ENCODE results near the gene STAC2.
A peak's percentile ranks its signal among the peaks of the same experiment; 100 is the strongest.

STAC2 gene

DNA sequence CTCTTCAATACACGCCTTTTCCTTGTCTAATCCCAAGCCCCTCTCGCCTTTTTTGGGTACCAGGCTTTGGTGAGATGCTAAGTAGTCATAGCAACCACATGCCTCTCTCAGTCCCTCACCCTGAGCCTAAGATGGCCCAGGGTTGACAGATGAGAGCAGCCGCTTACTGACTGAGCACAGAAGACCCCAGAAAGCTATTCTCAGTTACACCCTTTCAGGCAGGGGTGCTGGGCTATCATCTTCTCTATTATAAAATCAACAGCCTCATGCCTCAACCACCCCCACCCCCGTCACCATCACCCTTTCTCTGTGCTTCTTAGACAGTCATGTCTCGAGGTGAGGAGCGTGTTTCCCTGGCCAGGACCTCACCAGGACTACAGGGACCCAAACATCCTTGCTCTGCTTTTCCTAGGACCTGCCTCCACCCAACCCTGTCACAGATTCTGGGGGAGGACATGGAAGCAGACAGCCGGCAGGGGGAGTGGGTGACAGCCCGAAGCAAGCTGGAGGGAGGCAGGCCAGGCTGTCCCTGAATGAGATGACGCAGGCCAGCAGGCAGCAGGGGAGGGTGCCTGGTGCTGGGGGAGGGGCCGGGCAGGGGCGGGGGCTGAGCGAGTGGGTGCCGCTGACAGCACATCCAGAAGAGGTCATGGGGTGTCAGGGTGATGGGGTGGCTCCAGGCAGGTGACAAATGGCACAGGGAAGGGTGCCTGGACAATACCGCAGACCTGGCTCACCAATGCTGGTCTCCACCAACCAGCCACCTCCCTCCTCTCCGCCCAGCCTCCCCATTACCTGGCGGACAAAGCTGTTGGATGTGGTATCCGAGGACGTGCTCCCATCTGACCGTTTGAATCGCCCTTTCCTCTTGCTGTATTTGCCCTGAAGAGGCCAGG lies 31.4 kb downstream of the STAC2 start:
- FAIRE-seq (no peak), DNase-seq (ENCODE audit: extremely low spot score, insufficient read length, low read depth) (no peak)

DNA sequence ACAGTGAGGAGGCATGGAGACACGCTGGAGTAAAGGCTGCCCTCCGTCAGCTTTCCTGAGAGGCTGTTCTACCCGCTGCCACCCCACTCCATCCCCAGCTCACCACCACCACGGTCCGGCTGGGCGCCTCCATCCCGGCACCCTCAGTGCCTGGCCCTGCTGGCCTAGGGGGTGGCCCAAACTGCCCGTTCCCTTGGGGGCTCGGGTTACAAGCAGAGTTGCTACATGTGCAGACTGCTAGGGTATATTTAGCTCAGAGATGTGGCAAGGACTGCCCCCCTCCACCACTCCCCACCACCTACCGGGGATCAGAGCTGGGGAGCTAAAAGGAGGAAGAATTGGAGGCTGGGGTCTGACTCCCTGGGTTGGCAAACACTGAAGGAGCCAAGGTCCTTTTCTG lies 32.4 kb downstream of the STAC2 start:
- DNase-seq (ENCODE audit: extremely low spot score, insufficient read length, low read depth) = no peak
- no peak for FAIRE-seq

DNA sequence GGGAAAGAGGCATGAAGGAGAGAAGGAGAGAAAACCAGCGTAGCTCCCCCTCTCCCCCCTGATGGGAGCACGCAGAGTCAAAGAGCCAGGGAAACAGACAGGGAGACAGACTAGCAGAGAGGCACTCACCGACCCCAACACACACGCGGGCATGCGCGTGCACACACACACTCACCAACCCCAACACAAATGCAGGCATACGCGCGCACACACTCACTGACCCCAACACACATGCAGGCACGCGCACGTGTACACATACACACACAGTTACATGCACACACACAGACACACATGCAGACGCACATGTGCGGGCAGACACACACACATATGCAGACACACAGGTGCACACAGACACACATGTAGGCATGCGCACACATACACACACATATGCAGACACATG lies 32.8 kb downstream of the STAC2 start:
- no peak for FAIRE-seq
- no peak for DNase-seq (ENCODE audit: extremely low spot score, insufficient read length, low read depth)

DNA sequence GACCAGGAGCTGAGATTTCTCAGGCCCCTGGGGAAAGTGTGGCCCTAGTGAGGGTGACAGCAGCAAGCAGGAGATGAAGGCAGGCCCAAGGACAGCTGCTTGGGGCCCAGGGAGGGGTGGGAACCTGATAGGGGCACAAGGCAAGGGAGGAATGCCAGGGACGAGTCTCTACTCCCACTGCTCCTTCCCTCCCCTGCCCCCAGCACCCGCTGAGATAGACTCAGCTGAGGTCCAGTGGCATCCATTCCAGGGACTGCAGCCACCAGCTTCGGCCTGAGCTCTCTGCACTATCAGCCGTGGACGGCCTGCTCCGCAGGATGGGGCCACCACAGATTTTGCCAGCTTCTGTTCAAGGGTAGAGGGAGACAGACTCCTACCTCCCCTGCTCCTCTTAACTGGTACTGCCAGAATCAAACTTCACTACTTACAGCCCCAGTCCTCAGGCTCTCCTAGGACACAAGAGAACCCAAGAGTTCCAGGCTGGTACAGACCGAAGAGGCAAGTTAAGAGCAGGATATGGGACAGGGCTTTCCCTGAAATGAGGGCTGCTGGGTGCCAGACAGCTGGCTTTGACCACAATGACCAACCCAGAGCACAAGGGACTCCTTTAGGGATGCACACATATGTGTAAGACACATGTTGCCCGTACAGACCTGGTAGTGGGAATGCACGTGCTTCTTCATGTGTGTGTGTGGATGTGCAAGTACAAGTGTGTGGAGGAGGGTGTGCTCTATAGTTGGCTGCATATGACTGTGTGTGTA lies 33.8 kb downstream of the STAC2 start:
- FAIRE-seq (no peak), DNase-seq (ENCODE audit: extremely low spot score, insufficient read length, low read depth) (no peak)

DNA sequence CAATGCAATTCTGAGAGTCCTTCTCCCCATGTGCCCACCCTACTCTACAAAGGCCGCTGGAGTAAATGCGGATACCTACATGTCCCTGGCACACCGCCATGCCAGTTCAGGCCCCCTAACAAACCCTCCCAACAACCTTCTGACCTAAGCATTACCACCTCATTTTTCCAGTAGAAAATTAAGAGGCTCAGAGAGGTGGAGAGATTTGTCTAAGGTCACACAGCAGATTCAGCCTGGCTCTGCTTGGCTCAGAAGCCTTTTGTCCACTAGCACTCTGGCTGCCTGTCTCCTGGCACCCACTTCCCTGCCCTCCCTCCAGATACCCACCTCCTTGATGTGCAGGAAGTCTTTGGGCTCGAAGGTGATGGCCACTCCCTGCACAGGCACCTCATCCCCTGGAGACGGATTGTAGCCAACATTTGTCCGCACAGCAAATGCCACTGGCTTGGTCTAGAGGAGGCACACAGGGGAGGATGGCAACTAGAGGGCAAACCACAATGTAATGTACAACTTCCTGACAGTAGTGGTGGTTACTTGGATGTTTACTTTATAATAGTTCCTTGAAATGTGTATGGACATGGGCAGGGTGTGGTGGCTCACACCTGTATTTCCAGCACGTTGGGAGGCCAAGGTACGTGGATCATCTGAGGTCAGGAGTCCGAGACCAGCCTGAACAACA lies 38.5 kb downstream of the STAC2 start:
- FAIRE-seq (no peak), DNase-seq (ENCODE audit: extremely low spot score, insufficient read length, low read depth) (no peak)

DNA sequence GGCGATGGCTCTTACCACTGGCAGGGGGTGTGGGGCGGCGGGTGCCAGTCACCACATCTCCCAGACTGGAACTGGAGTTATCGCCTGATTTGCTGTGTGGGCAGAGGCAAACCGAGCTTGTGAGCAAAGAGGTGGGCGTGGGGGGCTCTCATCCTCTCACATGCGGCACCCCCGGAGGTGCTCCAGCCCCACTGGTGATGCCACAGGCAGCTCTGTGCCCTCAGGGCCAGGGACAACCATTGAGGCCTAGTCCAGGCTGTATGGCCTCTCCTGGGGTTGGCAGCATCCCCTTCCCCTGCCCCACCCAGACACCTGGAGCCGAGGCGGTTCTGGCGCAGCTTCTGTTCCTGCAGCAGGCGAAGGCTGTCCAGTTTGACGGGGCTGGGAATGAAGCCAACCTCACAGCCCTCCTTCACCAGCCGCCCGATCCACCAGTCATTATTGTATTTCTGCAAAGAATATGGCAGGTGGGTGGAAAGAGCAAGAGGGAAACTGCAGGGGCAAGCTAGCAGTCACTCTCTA lies 39.2 kb downstream of the STAC2 start:
- FAIRE-seq (no peak), DNase-seq (ENCODE audit: extremely low spot score, insufficient read length, low read depth) (no peak)

DNA sequence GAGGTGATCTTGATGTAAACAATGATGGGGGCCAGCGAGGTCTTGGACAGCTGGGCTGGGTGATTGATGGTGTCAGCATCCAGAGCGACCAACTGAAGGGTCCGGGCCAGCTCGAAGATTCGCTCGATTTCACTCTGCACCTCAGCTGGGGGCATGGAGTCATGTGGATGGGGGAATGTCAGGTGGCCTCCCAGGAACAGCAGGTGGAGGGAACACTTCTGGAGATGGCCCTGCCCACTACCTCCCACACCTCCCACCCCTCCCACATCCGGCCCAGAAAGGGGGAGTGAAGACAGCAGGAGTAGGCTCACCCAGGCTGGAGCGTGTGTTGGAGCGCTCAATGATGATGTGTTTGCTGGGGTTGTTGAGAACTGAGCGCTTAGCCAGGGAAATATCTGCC lies 42.0 kb downstream of the STAC2 start:
- DNase-seq (ENCODE audit: extremely low spot score, insufficient read length, low read depth) = no peak

DNA sequence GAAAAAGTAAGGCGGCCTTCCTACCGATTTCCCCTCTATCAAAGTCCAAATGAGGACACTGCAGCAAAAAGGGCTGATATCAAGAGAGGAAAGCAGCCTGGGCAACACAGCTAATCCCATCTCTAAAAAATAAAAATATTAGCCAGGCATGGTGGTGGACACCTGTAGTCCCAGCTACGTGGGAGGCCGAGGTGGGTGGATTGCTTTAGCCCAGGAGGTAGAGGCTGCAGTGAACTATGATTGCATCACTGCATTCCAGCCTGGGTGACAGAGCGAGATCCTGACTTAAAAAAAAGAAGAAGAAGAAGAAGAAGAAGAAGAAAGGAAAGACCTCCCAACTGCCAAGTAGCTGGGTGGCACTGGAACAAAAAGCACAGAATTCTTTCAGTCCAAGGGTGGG lies 42.7 kb downstream of the STAC2 start:
- FAIRE-seq = no peak
- no peak for DNase-seq (ENCODE audit: extremely low spot score, insufficient read length, low read depth)

More for the DNA sequence above, 42.0 kb downstream of the STAC2 start:
- no peak for FAIRE-seq

DNA sequence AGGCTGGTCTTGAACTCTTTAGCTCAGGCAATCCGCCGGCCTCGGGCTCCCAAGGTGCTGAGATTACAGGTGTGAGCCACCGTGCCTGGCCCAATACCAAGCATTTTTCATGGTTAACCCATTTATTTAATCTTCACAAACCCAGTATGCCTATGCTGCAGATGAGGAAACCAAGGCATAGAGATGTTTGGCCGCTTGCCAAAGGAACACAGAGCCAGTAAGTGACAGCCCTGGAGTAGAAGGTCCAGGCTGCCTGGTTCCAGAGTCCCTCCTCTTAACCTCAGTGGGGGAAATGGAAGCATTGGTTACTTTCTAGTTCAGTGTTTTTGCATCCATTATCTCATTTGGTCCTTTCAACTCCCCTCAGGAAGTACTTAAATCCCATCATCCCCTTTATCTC lies 44.4 kb downstream of the STAC2 start:
- FAIRE-seq (no peak), DNase-seq (ENCODE audit: extremely low spot score, insufficient read length, low read depth) (no peak)

DNA sequence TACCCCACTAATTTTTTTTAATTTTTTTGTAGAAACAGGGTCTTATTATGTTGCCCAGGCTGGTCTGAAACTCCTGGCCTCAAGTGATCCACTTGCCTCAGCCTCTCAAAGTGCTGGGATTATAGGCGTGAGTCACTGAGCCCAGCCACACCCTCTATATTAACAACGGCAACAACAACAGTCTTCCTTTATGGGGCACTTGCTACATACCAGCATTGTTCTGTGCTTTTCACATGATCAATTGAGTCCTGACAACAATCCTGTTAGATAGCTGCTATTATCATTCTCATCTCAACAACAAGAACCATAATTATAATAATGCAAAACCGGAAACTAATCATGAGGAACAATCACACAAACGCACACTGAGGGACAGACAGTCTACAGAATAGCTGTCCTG lies 47.2 kb downstream of the STAC2 start:
- DNase-seq (ENCODE audit: extremely low spot score, insufficient read length, low read depth) (no peak), FAIRE-seq (no peak)

DNA sequence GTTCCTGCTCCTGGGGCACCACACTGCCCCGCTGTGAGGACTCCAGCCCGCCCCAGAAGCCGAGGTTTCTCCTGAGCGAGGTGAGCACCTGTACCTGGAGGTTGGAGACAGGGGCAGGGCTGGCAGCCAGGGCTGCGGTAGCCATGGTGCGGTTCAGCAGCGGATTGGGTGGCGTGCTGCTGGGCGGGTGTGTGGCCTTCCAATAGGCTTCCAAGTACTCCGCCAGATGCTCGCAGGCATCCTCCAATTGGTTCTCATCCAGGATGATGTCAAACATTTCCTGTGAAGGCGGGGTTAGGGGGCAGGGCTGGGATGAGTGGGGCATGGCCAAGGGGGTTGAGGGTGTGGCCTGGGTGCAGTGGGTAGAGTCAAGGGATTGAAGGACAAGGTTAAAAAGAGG lies 48.5 kb downstream of the STAC2 start:
- FAIRE-seq (no peak), DNase-seq (ENCODE audit: extremely low spot score, insufficient read length, low read depth) (no peak)

DNA sequence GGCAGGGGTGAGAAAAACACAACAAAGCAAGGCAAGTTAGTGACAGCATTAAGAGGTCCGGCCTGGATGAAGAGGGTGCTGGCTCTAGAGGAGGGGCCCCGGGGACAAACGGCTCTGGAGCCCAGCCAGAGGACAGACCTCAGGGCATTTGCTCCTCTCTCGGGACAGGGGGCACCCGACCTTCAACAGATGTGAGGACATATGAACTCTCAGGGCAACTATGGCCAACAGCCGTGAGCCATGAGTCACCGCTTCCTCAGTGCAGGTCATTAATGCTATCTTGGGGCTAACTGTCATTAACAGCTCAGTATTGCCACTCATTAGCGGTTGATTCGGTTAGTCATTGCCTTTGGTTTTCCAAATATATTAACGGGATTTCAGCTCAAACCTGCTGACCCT lies 50.1 kb downstream of the STAC2 start:
- FAIRE-seq (no peak), DNase-seq (ENCODE audit: extremely low spot score, insufficient read length, low read depth) (no peak)

DNA sequence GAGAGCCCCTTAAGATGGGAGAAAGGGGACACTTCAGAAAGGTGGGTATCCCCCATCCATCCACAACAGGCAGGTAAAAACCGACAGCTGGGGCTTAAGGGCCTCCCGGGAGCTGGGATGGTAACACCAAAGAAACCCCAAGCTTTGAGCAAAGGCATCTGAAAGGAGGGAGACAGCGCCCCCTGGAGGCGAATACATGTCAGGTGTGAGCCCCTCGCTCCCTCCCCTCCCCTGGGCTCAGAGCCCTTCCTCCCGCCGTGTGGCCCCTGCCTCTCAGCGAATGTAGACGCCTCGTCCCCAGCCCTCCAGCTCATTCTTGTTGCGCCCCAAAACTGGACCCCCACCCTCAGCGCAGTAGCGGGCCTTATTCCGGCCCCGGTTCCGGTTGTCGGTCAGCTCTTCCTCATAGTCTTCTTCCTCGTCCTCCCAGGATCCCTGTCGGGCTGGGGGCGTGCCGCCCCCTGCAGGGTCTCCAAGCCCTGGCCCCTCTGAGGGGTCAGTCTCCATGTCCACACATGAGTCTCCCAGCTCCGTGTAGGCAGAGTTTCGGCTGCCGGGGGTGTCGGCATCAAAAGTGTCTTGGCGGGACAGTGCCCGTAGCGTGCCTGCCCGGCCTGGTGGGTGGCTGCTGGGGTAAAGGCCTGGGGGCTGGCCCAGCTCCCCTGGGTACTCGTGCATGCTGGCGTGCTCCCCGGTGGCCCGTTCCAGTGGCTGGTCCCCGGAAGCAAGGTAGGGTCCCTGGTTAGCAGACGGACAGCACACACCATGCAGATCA lies 50.6 kb downstream of the STAC2 start:
- FAIRE-seq = peak; percentile 71
- DNase-seq (ENCODE audit: extremely low spot score, insufficient read length, low read depth) = peak; percentile 69

DNA sequence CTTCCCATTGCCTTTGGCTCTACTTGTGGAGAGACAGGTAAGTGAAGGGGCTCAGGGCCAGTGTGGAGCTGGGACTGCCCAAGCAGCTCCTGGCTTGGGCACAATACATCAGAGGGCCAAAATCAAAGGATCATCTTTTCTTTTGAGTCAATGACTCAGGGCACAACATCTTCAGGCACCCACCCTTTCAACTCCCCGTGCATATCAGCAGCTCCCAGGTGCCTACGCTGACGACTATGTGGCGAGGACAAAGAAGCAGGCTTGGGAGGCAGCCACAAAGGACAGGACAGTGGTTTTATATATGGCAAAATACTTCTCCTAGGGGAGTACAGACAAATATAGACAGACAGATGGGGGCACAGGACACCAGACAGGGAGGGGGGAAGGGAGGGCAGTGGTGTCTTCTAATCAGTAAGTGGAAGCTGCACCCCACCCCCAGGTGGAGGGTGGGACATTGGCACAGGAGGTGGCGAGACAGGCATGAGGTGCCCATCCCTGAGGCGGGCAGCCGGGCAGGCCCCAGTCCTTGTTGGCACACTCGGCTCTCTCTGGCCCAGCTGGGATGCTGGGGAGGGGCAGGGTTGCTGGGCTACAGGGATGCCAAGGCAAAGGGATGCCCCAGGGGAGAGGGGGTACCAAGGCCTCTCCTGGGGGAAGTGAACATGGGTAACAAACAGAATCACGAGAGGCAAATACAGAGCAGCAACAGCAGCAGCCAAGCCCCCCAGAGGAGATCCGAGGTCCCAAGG lies 52.0 kb downstream of the STAC2 start:
- DNase-seq (ENCODE audit: extremely low spot score, insufficient read length, low read depth) (no peak), FAIRE-seq (no peak)

DNA sequence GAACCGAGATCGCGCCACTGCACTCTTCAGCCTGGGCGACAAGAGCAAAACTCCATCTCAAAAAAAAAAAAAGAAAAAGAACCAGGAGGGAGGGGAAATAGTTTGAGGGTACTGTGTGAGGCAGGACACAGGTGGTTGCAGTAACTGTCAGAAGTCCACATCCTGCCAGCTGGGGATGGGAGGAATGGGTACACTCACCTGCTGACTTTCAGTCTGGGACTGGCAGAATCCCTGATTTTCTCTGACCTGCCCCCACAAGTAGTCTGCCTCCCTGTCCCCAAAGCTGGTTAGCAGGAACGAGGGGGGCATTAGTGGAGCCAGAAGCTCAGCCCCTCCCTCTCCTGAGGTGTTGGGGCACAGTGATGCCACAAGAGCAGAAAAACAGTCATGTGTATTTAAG lies 52.7 kb downstream of the STAC2 start:
- DNase-seq (ENCODE audit: extremely low spot score, insufficient read length, low read depth) (no peak), FAIRE-seq (no peak)

DNA sequence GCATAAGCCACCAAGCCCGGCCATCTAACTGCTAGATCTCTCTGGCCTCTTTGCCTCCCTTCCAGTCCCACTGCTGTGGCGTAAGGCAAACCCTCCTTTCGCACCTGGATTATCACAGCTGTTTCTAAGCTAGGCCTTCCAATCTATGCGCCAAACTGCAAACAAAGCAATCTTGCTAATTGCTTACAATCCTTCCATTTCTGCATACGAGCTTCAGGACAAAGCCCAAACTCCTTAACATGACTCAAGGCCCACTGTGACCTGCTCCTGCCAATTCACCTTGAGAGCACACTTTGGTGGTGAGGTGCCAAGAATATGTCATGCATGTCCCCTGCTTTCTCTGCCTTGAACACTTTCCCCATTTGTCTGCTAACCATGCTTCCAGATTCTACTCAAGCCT lies 53.8 kb downstream of the STAC2 start:
- FAIRE-seq (no peak), DNase-seq (ENCODE audit: extremely low spot score, insufficient read length, low read depth) (no peak)

DNA sequence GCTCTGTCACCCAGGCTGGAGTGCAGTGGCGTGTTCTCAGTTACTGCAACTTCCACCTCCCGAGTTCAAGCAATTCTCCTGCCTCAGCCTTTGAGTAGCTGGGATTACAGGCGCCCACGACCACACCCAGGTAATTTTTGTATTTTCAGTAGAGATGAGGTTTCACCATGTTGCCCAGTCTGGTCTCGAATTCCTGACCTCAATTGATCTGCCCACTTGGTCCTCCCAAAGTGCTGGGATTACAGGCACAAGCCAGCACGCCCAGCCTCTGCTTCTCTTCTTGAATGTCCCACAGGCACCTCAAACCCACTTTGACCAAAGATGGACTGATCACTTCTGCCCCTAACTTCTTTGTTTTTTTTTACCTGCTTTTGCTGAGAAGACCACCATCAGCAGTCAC lies 55.2 kb downstream of the STAC2 start:
- DNase-seq (ENCODE audit: extremely low spot score, insufficient read length, low read depth) (no peak), FAIRE-seq (no peak)

DNA sequence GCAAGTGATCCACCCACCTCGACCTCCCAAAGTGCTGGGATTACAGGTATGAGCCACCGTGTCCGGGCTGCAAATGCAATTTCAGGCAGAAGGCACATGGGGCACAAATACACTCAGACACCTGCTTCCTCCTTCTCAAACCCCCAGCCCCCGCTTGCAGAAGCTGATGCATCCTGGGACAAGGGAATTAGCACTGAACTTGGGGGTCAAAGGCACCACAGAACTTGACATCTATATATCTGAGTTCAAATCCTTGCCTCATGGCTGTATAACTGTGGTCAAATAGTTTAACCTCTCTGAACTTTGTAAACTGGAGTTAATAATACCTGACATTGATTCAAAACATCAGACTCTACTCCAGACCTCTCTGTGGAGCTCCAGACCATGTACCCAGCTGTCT lies 55.6 kb downstream of the STAC2 start:
- FAIRE-seq (no peak), DNase-seq (ENCODE audit: extremely low spot score, insufficient read length, low read depth) (no peak)

DNA sequence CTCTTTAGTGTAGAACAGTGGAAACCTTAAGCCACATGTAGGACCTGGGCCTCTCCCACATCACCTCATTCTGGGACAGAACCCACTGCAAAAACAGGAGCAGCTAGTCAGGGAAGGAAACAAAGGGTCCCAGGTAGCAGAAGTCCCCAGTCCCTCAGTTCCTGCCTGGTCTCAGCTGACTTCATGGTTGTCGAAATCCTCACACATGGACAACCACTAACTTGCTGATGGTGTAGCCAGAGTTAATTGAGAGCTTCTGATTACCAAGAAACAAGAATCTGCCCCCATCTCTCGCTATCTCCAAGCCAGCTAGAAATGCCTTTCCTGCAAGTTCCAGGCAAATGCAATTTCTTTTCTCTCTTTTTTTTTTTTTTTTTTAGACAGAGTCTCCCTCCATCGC lies 56.2 kb downstream of the STAC2 start:
- DNase-seq (ENCODE audit: extremely low spot score, insufficient read length, low read depth) (no peak), FAIRE-seq (no peak)

Data from GM18507 (cell line).